Sigmoid colon (tissue), 7 donors: ENCODE data around the gene USP43. TPM values are rescaled to one million over a fixed set of nuclear protein-coding genes. Genes with fewer than 3 reads are reported as not detected.

Experiments
- DNase-seq: peaks from one replicate; pipeline ENCODE4 v3.0.0-alpha.2; 2019
- H3K27ac ChIP-seq, 4 donors: fragments of 200-600 bp; sonication (generic); one replicate each; pipeline ENCODE4 v1.5.1; 2016 to 2019; ENCODE audit warnings: mild to moderate bottlenecking in 1 of 4
- H3K27me3 ChIP-seq, 3 donors: fragments of 200-600 bp; sonication (generic); one replicate each; pipeline ENCODE4 v1.5.1; 2019; ENCODE audit warnings: mild to moderate bottlenecking in 1 of 3
- H3K36me3 ChIP-seq, 4 donors: fragments of 200-600 bp; sonication (generic); one replicate each; pipeline ENCODE4 v1.5.1; 2016 to 2019
- H3K4me1 ChIP-seq, 4 donors: fragments of 200-600 bp; sonication (generic); one replicate each; pipeline ENCODE4 v1.5.1; 2017 to 2019
- H3K4me3 ChIP-seq, 4 donors: fragments of 200-600 bp; sonication (generic); one replicate each; pipeline ENCODE4 v1.5.1; 2017 to 2019; ENCODE audit warnings: mild to moderate bottlenecking in 2 of 4, moderate library complexity in 1 of 4
- H3K9me3 ChIP-seq, 4 donors: fragments of 200-600 bp in 3 of 4; sonication (generic) in 3 of 4; one replicate each; pipeline versions ENCODE4 v1.5.1 to v1.6.1; 2013 to 2019
- CTCF ChIP-seq, 4 experiments: fragments of 450-650 bp in 3 of 4; fragments of 200-600 bp in 1 of 4; IDR thresholded peaks; one replicate each; pipeline ENCODE4 v1.5.1; 2016 to 2019; ENCODE audit warnings: antibody characterized with exemption in 4 of 4, mild to moderate bottlenecking in 3 of 4, moderate library complexity in 2 of 4
- EP300 ChIP-seq, 4 donors: sonication (generic); formaldehyde crosslinking; IDR thresholded peaks; one replicate each; pipeline ENCODE4 v1.6.1; 2017; ENCODE audit warnings: antibody characterized with exemption in 4 of 4
- POLR2A ChIP-seq, 2 donors: fragments of 450-650 bp; IDR thresholded peaks; one replicate each; pipeline ENCODE4 v1.6.1; 2016; ENCODE audit warnings: antibody characterized with exemption in 2 of 2, mild to moderate bottlenecking in 2 of 2, moderate library complexity in 2 of 2
- POLR2AphosphoS5 ChIP-seq, 4 donors: sonication (generic); formaldehyde crosslinking; IDR thresholded peaks; one replicate each; pipeline ENCODE4 v1.6.1; 2017; ENCODE audit warnings: antibody characterized with exemption in 4 of 4
- WGBS, 2 donors: extraction: QIAGEN DNeasy Blood & Tissue Kit; methylation state at CpG; one replicate each; pipeline ENCODE4 v1.1.7; 2013; 5-methylcytosine and 5-hydroxymethylcytosine counted together
- intact Hi-C: fragments of 100-400 bp; cut with DNase I; formaldehyde crosslinking; loops from one replicate; pipeline ENCODE4 v1.15.1; 2023
- polyA plus RNA-seq, 3 donors: library from polyadenylated mRNA; stranded (reverse); fragments of 200-250 nt; gene quantifications; one replicate each; pipeline ENCODE4 v1.2.3, GENCODE V29; 2013
- total RNA-seq, 4 donors: library from RNA; depleted of rRNA; stranded (reverse); fragments of >200 nt; gene quantifications; one replicate each; pipeline ENCODE4 v1.1.0, GENCODE V29; 2016
- donor health status: healthy with polysubstance abuse.
- donor health status: Bipolar disorder and iron deficiency.
- donor health status: healthy.

The USP43 gene
- total and polyA plus RNA-seq, 7 donors: under 0.01 to 6.9 (median 4.2) TPM; not detected in 2

GRCh38 chr17:9705745-9706144, 60.4 kb downstream of the USP43 start:
- TF ChIP-seq POLR2AphosphoS5 (IDR thresholded peaks at IDR 0.05) (no peak), EP300 (IDR thresholded peaks at IDR 0.05) (no peak), CTCF (IDR thresholded peaks at IDR 0.05) (no peak), POLR2A (IDR thresholded peaks at IDR 0.05) (no peak)
- Histone ChIP-seq H3K4me3 (no peak overlapping the region), H3K36me3 (no peaks in the 10 kb centered on the region), H3K4me1 (peaks cover 0 to 6% (median 2%) of the 10 kb centered on the region in 4 donors), H3K27me3 (no peaks in the 10 kb centered on the region), H3K27ac (no peak overlapping the region), H3K9me3 (no peaks in the 10 kb centered on the region)
- 93 to 95% methylated on average over 1 of the region's 1 CpG for WGBS, 2 donors
- DNase-seq: no peak
- intact Hi-C loops: no loop called here

- Histone ChIP-seq H3K9me3 (no peaks in the 10 kb centered on the region), H3K27me3 (no peaks in the 10 kb centered on the region), H3K4me1 (no peaks in the 10 kb centered on the region), H3K27ac (no peak overlapping the region), H3K4me3 (no peak overlapping the region), H3K36me3 (no peaks in the 10 kb centered on the region)
- TF ChIP-seq CTCF (IDR thresholded peaks at IDR 0.05): no peak
- no peak for TF ChIP-seq POLR2A (IDR thresholded peaks at IDR 0.05)
- no peak for TF ChIP-seq EP300 (IDR thresholded peaks at IDR 0.05)
- no peak for TF ChIP-seq POLR2AphosphoS5 (IDR thresholded peaks at IDR 0.05)
- 88% methylated on average over 4 of the region's 4 CpGs for WGBS, 2 donors
- no peak for DNase-seq
- intact Hi-C loops: no loop called here
Measured at GRCh38 chr17:9707948-9708347, 62.6 kb downstream of the USP43 start.

DNA sequence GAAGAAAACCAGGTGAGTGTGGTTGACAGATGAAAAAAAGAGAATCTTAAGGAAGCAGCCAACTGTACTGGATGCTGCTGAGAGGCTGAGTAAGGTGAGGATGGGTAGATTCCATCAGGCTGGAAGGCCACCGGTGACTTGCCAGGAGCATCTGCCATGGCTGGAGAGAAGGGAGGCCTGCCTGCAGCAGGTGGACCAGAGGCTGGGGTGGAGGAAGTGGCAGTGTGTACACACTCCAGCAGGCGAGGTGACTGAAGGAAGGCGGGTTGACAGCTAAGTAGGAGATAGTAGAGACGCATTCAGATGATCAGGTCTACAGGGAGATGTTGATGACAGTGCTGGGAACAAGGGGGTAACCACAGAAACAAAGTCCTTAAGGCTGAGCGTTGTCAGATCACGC, 69.5 kb downstream of the USP43 start:
- Histone ChIP-seq H3K4me3 (no peak overlapping the region), H3K4me1 (no peaks in the 10 kb centered on the region), H3K9me3 (no peaks in the 10 kb centered on the region), H3K27ac (no peak overlapping the region), H3K27me3 (no peaks in the 10 kb centered on the region), H3K36me3 (no peaks in the 10 kb centered on the region)
- DNase-seq: no peak
- intact Hi-C loops: no loop called here
- 86 to 90% methylated on average over 6 of the region's 6 CpGs for WGBS, 2 donors
- no peak for TF ChIP-seq POLR2A (IDR thresholded peaks at IDR 0.05)
- TF ChIP-seq CTCF (IDR thresholded peaks at IDR 0.05): no peak
- no peak for TF ChIP-seq POLR2AphosphoS5 (IDR thresholded peaks at IDR 0.05)
- no peak for TF ChIP-seq EP300 (IDR thresholded peaks at IDR 0.05)

GRCh38 chr17:9715503-9716016, 70.2 kb downstream of the USP43 start:
- Histone ChIP-seq H3K4me3 (no peak overlapping the region), H3K27me3 (no peaks in the 10 kb centered on the region), H3K9me3 (no peaks in the 10 kb centered on the region), H3K36me3 (no peaks in the 10 kb centered on the region), H3K4me1 (no peaks in the 10 kb centered on the region), H3K27ac (no peak overlapping the region)
- intact Hi-C loops: no loop called here
- TF ChIP-seq POLR2A (IDR thresholded peaks at IDR 0.05) (no peak), CTCF (IDR thresholded peaks at IDR 0.05) (no peak), EP300 (IDR thresholded peaks at IDR 0.05) (no peak), POLR2AphosphoS5 (IDR thresholded peaks at IDR 0.05) (no peak)
- 93% methylated on average over 1 of the region's 1 CpG for WGBS, 2 donors
- no peak for DNase-seq

- H3K4me3 ChIP-seq: no peak overlapping the region
- 57 to 60% methylated on average over 9 of the region's 9 CpGs for WGBS, 2 donors
Measured at GRCh38 chr17:9725575-9725974, 80.3 kb downstream of the USP43 start.

More at GRCh38 chr17:9725575-9725974, 80.3 kb downstream of the USP43 start:
- no peak for DNase-seq
- intact Hi-C loops: no loop called here
- Histone ChIP-seq H3K4me1 (no peaks in the 10 kb centered on the region), H3K9me3 (no peaks in the 10 kb centered on the region), H3K36me3 (no peaks in the 10 kb centered on the region), H3K27ac (no peak overlapping the region), H3K27me3 (peaks cover 0 to 8% (median 7%) of the 10 kb centered on the region in 3 donors)
- TF ChIP-seq CTCF (IDR thresholded peaks at IDR 0.05) (no peak), POLR2A (IDR thresholded peaks at IDR 0.05) (no peak), EP300 (IDR thresholded peaks at IDR 0.05) (no peak), POLR2AphosphoS5 (IDR thresholded peaks at IDR 0.05) (no peak)
